Pulmonary artery endothelial cell (primary cell): Measurements from ENCODE around the gene KLF2. TPM values are rescaled to one million over a fixed set of nuclear protein-coding genes. Genes with fewer than 3 reads are reported as not detected.
A peak's percentile ranks its signal among the peaks of the same experiment; 100 is the strongest.

ENCODE experiments used
- DNase-seq: peaks from one replicate; pipeline ENCODE4 v3.0.0-alpha.2; 2011; ENCODE audit warnings: low read depth, low spot score
- total RNA-seq: library from RNA; depleted of rRNA; stranded (reverse); fragments of >200 nt; gene quantifications from 2 replicates; pipeline ENCODE4 v1.2.3, GENCODE V29; 2014

The KLF2 gene
- total RNA-seq, 1 donor from 2014 or later: 7.9 TPM

GRCh38 chr19:16306728-16307402 lies 17.8 kb upstream of the KLF2 start:
- DNase-seq: no peak

GRCh38 chr19:16308081-16308480 lies 16.5 kb upstream of the KLF2 start:
- no peak for DNase-seq

GRCh38 chr19:16309643-16310042 lies 15.0 kb upstream of the KLF2 start:
- peak; percentile 39 for DNase-seq

GRCh38 chr19:16315825-16316505 lies 8.7 kb upstream of the KLF2 start:
- DNase-seq: no peak

- DNase-seq: peak; percentile 86
These were observed 8.1 kb upstream of the KLF2 start for GRCh38 chr19:16316506-16316882.

- DNase-seq: no peak
These were observed 5.1 kb upstream of the KLF2 start for GRCh38 chr19:16319481-16319880.

- DNase-seq: no peak
These were observed 3.6 kb upstream of the KLF2 start for GRCh38 chr19:16320987-16321386.

- no peak for DNase-seq
These were observed 518 bp downstream of the KLF2 start for GRCh38 chr19:16325161-16325527.

- no peak for DNase-seq
These were observed 1.2 kb downstream of the KLF2 start for GRCh38 chr19:16325641-16326400.

GRCh38 chr19:16326401-16327168 lies 2.0 kb downstream of the KLF2 start:
- no peak for DNase-seq

GRCh38 chr19:16327169-16327475 lies 2.5 kb downstream of the KLF2 start:
- DNase-seq: no peak

- no peak for DNase-seq
These were observed 2.9 kb downstream of the KLF2 start for GRCh38 chr19:16327501-16327900.

- DNase-seq: peak; percentile 57
These were observed 3.5 kb downstream of the KLF2 start for GRCh38 chr19:16327911-16328823.

- DNase-seq: no peak
These were observed 4.3 kb downstream of the KLF2 start for GRCh38 chr19:16328824-16329482.

- DNase-seq: no peak
These were observed 5.8 kb downstream of the KLF2 start for GRCh38 chr19:16330368-16330801.

- DNase-seq: no peak
These were observed 6.4 kb downstream of the KLF2 start for GRCh38 chr19:16330806-16331690.

- DNase-seq: no peak
These were observed 8.5 kb downstream of the KLF2 start for GRCh38 chr19:16333001-16333586.

- no peak for DNase-seq
These were observed 9.8 kb downstream of the KLF2 start for GRCh38 chr19:16334411-16334810.

GRCh38 chr19:16335226-16335625 lies 10.6 kb downstream of the KLF2 start:
- no peak for DNase-seq
